Upper lobe of left lung (tissue), 6 donors: Measurements from ENCODE around the gene CD59. TPM values are rescaled to one million over a fixed set of nuclear protein-coding genes. Genes with fewer than 3 reads are reported as not detected.
"Not testable (repeated sequence)": the region's sequence is repeated elsewhere in the genome, so short reads cannot be mapped to it uniquely, and the experiment has no call there.

Source experiments
- ATAC-seq, 2 donors: fragments of 200-7000 bp; cut with Tn5 transposase; one replicate each; pipeline ENCODE4 v1.9.1; 2022; ENCODE audit warnings: mild to moderate bottlenecking in 2 of 2, moderate library complexity in 2 of 2; ENCODE audit not compliant: low FRiP score in 2 of 2
- DNase-seq, 2 donors: peaks; one replicate each; pipeline ENCODE4 v3.0.0-alpha.2; 2019 to 2020
- H3K27ac ChIP-seq, 4 donors: fragments of 200-600 bp; sonication (generic); one replicate each; pipeline ENCODE4 v1.5.1; 2016 to 2019
- H3K27me3 ChIP-seq, 4 donors: fragments of 200-600 bp; sonication (generic); one replicate each; pipeline ENCODE4 v1.5.1; 2017 to 2019
- H3K36me3 ChIP-seq, 4 donors: fragments of 200-600 bp; sonication (generic); one replicate each; pipeline ENCODE4 v1.5.1; 2016 to 2019
- H3K4me1 ChIP-seq, 4 donors: fragments of 200-600 bp; sonication (generic); one replicate each; pipeline ENCODE4 v1.5.1; 2018 to 2019
- H3K4me3 ChIP-seq, 4 donors: fragments of 200-600 bp; sonication (generic); one replicate each; pipeline ENCODE4 v1.5.1; 2017 to 2019; ENCODE audit warnings: mild to moderate bottlenecking in 2 of 4, moderate library complexity in 1 of 4
- H3K9me3 ChIP-seq, 4 donors: fragments of 200-600 bp; sonication (generic); one replicate each; pipeline ENCODE4 v1.5.1; 2018 to 2019
- EP300 ChIP-seq, 4 donors: sonication (generic); formaldehyde crosslinking; IDR thresholded peaks; one replicate each; pipeline ENCODE4 v1.5.1; 2017; ENCODE audit warnings: antibody characterized with exemption in 4 of 4, control low read depth in 2 of 4
- POLR2A ChIP-seq, 4 donors: fragments of 450-650 bp; IDR thresholded peaks; one replicate each; pipeline ENCODE4 v1.5.1; 2016 to 2017; ENCODE audit warnings: antibody characterized with exemption in 4 of 4, mild to moderate bottlenecking in 2 of 4
- POLR2AphosphoS5 ChIP-seq, 2 donors: sonication (generic); formaldehyde crosslinking; IDR thresholded peaks; one replicate each; pipeline ENCODE4 v1.5.1; 2017; ENCODE audit warnings: antibody characterized with exemption in 2 of 2
- WGBS, 2 donors: methylation state at CpG; one replicate each; pipeline ENCODE4 v1.1.5; 2017 to 2018; 5-methylcytosine and 5-hydroxymethylcytosine counted together
- total RNA-seq, 6 donors: library from RNA; depleted of rRNA in 4 of 6; stranded (reverse); fragments of >200 nt in 4 of 6; gene quantifications; one replicate each; pipeline versions ENCODE4 v1.1.0 to v1.2.1, GENCODE V29; 2016 to 2021
- TF ChIP-seq, protein P1 (sequence below), 6 experiments: fragments of 450-650 bp in 4 of 6; fragments of 200-600 bp in 2 of 6; sonication (generic) in 2 of 6; IDR thresholded peaks; one replicate each; pipeline ENCODE4 v1.5.1; 2016 to 2019; ENCODE audit warnings: antibody characterized with exemption in 6 of 6
- donor health status: DM: no; HTN: no; CAD: no; lungs with moderate emphysema.
- donor health status: DM: no; HTN: yes; CAD: no; lungs with severe emphysema.

CD59 gene
- total RNA-seq, 6 donors from 2014 or later, result 57.6 to 914 (median 315) TPM

- Histone ChIP-seq H3K4me1 (no peaks in the 10 kb centered on the region), H3K4me3 (no peak overlapping the region), H3K27me3 (no peaks in the 10 kb centered on the region), H3K27ac (no peak overlapping the region), H3K9me3 (peaks cover 0 to 7% (median 0%) of the 10 kb centered on the region in 4 donors), H3K36me3 (no peaks in the 10 kb centered on the region)
- TF ChIP-seq EP300 (IDR thresholded peaks at IDR 0.05) (no peak), POLR2AphosphoS5 (IDR thresholded peaks at IDR 0.05) (no peak), POLR2A (IDR thresholded peaks at IDR 0.05) (no peak)
- TF ChIP-seq, protein P1, sequence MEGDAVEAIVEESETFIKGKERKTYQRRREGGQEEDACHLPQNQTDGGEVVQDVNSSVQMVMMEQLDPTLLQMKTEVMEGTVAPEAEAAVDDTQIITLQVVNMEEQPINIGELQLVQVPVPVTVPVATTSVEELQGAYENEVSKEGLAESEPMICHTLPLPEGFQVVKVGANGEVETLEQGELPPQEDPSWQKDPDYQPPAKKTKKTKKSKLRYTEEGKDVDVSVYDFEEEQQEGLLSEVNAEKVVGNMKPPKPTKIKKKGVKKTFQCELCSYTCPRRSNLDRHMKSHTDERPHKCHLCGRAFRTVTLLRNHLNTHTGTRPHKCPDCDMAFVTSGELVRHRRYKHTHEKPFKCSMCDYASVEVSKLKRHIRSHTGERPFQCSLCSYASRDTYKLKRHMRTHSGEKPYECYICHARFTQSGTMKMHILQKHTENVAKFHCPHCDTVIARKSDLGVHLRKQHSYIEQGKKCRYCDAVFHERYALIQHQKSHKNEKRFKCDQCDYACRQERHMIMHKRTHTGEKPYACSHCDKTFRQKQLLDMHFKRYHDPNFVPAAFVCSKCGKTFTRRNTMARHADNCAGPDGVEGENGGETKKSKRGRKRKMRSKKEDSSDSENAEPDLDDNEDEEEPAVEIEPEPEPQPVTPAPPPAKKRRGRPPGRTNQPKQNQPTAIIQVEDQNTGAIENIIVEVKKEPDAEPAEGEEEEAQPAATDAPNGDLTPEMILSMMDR (IDR thresholded peaks at IDR 0.05), result no peak
- ATAC-seq, result no peak
- DNase-seq, result peak in 1 of 2 donors; percentile 10
- 83 to 87% methylated on average over 4 of the region's 4 CpGs for WGBS, 2 donors
Measured at GRCh38 chr11:33682446-33682845, 53.8 kb downstream of the CD59 start.

- Histone ChIP-seq H3K9me3 (peaks cover 0 to 7% (median 0%) of the 10 kb centered on the region in 4 donors), H3K4me1 (no peaks in the 10 kb centered on the region), H3K36me3 (no peaks in the 10 kb centered on the region), H3K27ac (no peak overlapping the region), H3K27me3 (no peaks in the 10 kb centered on the region), H3K4me3 (no peak overlapping the region)
- ATAC-seq (no peak), DNase-seq (no peak)
- TF ChIP-seq POLR2AphosphoS5 (IDR thresholded peaks at IDR 0.05) (no peak), POLR2A (IDR thresholded peaks at IDR 0.05) (no peak)
- 75 to 87% methylated on average over 3 of the region's 3 CpGs for WGBS, 2 donors
Measured at GRCh38 chr11:33682019-33682418, 54.2 kb downstream of the CD59 start.

DNA sequence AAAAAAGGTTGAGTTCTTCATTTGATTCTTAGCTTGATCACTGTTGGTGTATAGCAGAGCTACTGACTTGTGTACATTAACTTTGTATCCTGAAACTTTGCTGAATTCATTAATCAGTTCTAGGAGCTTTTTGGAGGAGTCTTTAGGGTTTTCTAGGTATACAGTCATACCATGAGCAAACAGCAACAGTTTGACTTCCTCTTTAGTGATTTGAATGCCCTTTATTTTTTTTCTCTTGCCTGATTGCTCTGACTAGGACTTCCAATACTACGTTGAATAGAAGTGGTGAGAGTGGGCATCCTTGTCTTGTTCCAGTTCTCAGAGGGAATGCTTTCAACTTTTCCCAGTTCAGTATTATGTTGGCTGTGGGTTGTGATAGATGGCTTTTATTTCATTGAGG lies 57.6 kb downstream of the CD59 start:
- not testable (repeated sequence) for DNase-seq, H3K36me3 ChIP-seq, H3K27me3 ChIP-seq, H3K9me3 ChIP-seq, ATAC-seq, H3K4me1 ChIP-seq, H3K27ac ChIP-seq, H3K4me3 ChIP-seq
- WGBS, 2 donors, result 75 to 78% methylated on average over 1 of the region's 1 CpG

GRCh38 chr11:33674035-33674814 lies 62.0 kb downstream of the CD59 start:
- WGBS, 2 donors, result 82 to 96% methylated on average over 2 to 3 of the region's 3 CpGs
- Histone ChIP-seq H3K27me3 (no peaks in the 10 kb centered on the region), H3K36me3 (no peaks in the 10 kb centered on the region), H3K27ac (no peak overlapping the region), H3K9me3 (peaks cover 0 to 7% (median 0%) of the 10 kb centered on the region in 4 donors), H3K4me3 (no peak overlapping the region), H3K4me1 (no peaks in the 10 kb centered on the region)
- ATAC-seq, result no peak
- no peak for DNase-seq
- TF ChIP-seq, protein P1 (IDR thresholded peaks at IDR 0.05), result no peak
- TF ChIP-seq POLR2AphosphoS5 (IDR thresholded peaks at IDR 0.05) (no peak), EP300 (IDR thresholded peaks at IDR 0.05) (no peak), POLR2A (IDR thresholded peaks at IDR 0.05) (no peak)

DNA sequence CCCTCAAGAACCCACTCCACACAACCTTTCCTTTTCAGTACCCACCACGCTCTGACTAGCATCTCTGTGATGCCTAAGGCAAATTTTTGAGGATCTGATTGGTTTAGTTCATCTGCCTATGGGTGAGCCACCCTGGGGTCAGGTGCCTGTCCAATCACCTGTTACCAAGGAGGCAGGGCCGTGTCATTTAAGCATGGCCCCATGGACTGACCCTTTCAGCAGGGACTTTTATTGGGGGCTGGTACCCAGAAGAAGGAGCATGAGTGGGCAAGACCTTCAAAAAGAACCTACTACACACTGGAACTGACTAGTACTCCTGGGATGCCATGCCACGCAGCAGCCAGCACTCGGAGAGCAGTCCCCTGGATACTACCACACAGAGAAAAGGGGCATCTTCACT lies 64.0 kb downstream of the CD59 start:
- 80 to 88% methylated on average over 4 of the region's 4 CpGs for WGBS, 2 donors
- TF ChIP-seq POLR2AphosphoS5 (IDR thresholded peaks at IDR 0.05) (no peak), POLR2A (IDR thresholded peaks at IDR 0.05) (no peak), EP300 (IDR thresholded peaks at IDR 0.05) (no peak)
- TF ChIP-seq, protein P1 (IDR thresholded peaks at IDR 0.05), result no peak
- Histone ChIP-seq H3K4me3 (no peak overlapping the region), H3K27me3 (no peaks in the 10 kb centered on the region), H3K36me3 (no peaks in the 10 kb centered on the region), H3K27ac (no peak overlapping the region), H3K9me3 (no peaks in the 10 kb centered on the region), H3K4me1 (no peaks in the 10 kb centered on the region)
- DNase-seq (no peak), ATAC-seq (no peak)
